SK-N-SH (cell line): ENCODE data around the gene RALBP1. TPM values are rescaled to one million over a fixed set of nuclear protein-coding genes. Genes with fewer than 3 reads are reported as not detected.

Experiments
- CTCF ChIA-PET: fragments of 300-600, 350-600 bp; formaldehyde crosslinking; extraction: SDS; loops from one replicate; lab custom pipeline; 2021; lab: Yijun Ruan, JAX
- POLR2A ChIA-PET: fragments of 350-600 bp; sonication (Branson Sonifier 250); formaldehyde crosslinking; extraction: SDS; loops from one replicate; lab custom pipeline; 2020; ENCODE audit warnings: antibody characterized with exemption, inconsistent platforms; lab: Yijun Ruan, JAX
- DNase-seq: peaks from one replicate; pipeline ENCODE4 v3.0.0; 2012
- H2AFZ ChIP-seq: fragments of 200-600 bp; sonication (generic); 2 replicates; pipeline ENCODE4 v1.8.1; 2016; ENCODE audit warnings: antibody characterized with exemption, mild to moderate bottlenecking, low read depth
- H3F3A ChIP-seq: fragments of 200-600 bp; sonication (generic); replicated peaks from 2 replicates; pipeline ENCODE3; 2016; ENCODE audit warnings: antibody characterized with exemption, mild to moderate bottlenecking; ENCODE audit not compliant: insufficient read depth
- H3K27ac ChIP-seq, 2 experiments: fragments of 200-500 bp in 1 of 2; fragments of 200-600 bp in 1 of 2; sonication (Bioruptor generic) in 1 of 2; sonication (generic), shearing (Covaris generic) in 1 of 2; 2 replicates each; pipeline versions ENCODE4 v1.5.1 to v1.6.1; 2014 to 2016; ENCODE audit warnings: low read depth in 2 of 2, inconsistent platforms in 1 of 2, low read length in 1 of 2, mild to moderate bottlenecking in 1 of 2, mixed read lengths in 1 of 2
- H3K27me3 ChIP-seq: fragments of 200-600 bp; sonication (generic), shearing (Covaris generic); 2 replicates; pipeline ENCODE4 v1.6.1; 2016; ENCODE audit warnings: mixed run types; ENCODE audit not compliant: insufficient read depth
- H3K36me3 ChIP-seq, 2 experiments: fragments of 200-500 bp in 1 of 2; fragments of 200-600 bp in 1 of 2; sonication (Bioruptor generic) in 1 of 2; sonication (generic) in 1 of 2; replicated peaks in 1 of 2; 2 replicates each; pipeline versions ENCODE3 to v1.5.1; 2014 to 2016; ENCODE audit warnings: low read length in 1 of 2, mild to moderate bottlenecking in 1 of 2; ENCODE audit not compliant: insufficient read depth in 2 of 2, control insufficient read depth in 1 of 2
- H3K4me1 ChIP-seq, 2 experiments: fragments of 200-500 bp in 1 of 2; fragments of 200-600 bp in 1 of 2; sonication (Bioruptor generic) in 1 of 2; sonication (generic), shearing (Covaris generic) in 1 of 2; 2 replicates each; pipeline versions ENCODE4 v1.5.1 to v1.6.1; 2014 to 2016; ENCODE audit warnings: low read depth in 1 of 2, low read length in 1 of 2, mixed run types in 1 of 2; ENCODE audit not compliant: insufficient read depth in 2 of 2, control insufficient read depth in 1 of 2
- H3K4me2 ChIP-seq: fragments of 200-600 bp; sonication (generic), shearing (Covaris generic); 2 replicates; pipeline ENCODE4 v1.6.1; 2017; ENCODE audit warnings: mixed run types
- H3K4me3 ChIP-seq, 2 experiments: fragments of 200-500 bp in 1 of 2; fragments of 200-600 bp in 1 of 2; sonication (Bioruptor generic) in 1 of 2; sonication (generic), shearing (Covaris generic) in 1 of 2; 2 replicates each; pipeline versions ENCODE4 v1.5.1 to v1.8.1; 2014 to 2016; ENCODE audit warnings: low read depth in 2 of 2, inconsistent platforms in 1 of 2, low read length in 1 of 2, mild to moderate bottlenecking in 1 of 2, mixed read lengths in 1 of 2, moderate library complexity in 1 of 2
- H3K79me2 ChIP-seq: fragments of 200-600 bp; sonication (generic); 2 replicates; pipeline ENCODE4 v1.8.1; 2017; ENCODE audit warnings: mild to moderate bottlenecking; ENCODE audit not compliant: insufficient read depth
- H3K9ac ChIP-seq: fragments of 200-600 bp; sonication (generic); 2 replicates; pipeline ENCODE4 v1.6.1; 2017; ENCODE audit warnings: mixed run types
- H3K9me2 ChIP-seq: fragments of 200-600 bp; sonication (generic); 2 replicates; pipeline ENCODE4 v1.6.1; 2017; ENCODE audit warnings: mixed run types
- H3K9me3 ChIP-seq: fragments of 200-600 bp; sonication (generic); 2 replicates; pipeline ENCODE4 v1.6.1; 2017; ENCODE audit warnings: mixed run types, mild to moderate bottlenecking, moderate library complexity
- H4K20me1 ChIP-seq: fragments of 200-600 bp; sonication (generic); 2 replicates; pipeline ENCODE4 v1.6.1; 2017; ENCODE audit warnings: mild to moderate bottlenecking, mixed run types; ENCODE audit not compliant: insufficient read depth
- EP300 ChIP-seq, 2 experiments: IDR thresholded peaks; 2 replicates each; pipeline versions ENCODE4 v1.4.0 to v1.6.1; 2012; ENCODE audit warnings: borderline replicate concordance in 1 of 2, low read depth in 1 of 2, low read length in 1 of 2
- FOSL2 ChIP-seq: IDR thresholded peaks from 2 replicates; pipeline ENCODE4 v1.4.0; 2012; ENCODE audit warnings: low read depth, mild to moderate bottlenecking, moderate library complexity, borderline replicate concordance
- FOXM1 ChIP-seq: IDR thresholded peaks from 2 replicates; pipeline ENCODE4 v1.4.0; 2012; ENCODE audit warnings: low read depth, mild to moderate bottlenecking
- IRF3 ChIP-seq: fragments of 150-350 bp; IDR thresholded peaks from 2 replicates; pipeline ENCODE4 v1.6.1; 2016; ENCODE audit warnings: mild to moderate bottlenecking, low read depth, low read length
- JUND ChIP-seq: IDR thresholded peaks from 2 replicates; pipeline ENCODE4 v1.4.0; 2012
- MEF2A ChIP-seq: IDR thresholded peaks from 2 replicates; pipeline ENCODE4 v1.4.0; 2012; ENCODE audit warnings: low read depth, borderline replicate concordance
- MXI1 ChIP-seq: IDR thresholded peaks from 2 replicates; pipeline ENCODE4 v1.6.1; 2012; ENCODE audit warnings: mild to moderate bottlenecking, low read depth, low read length, improper control_type of control experiment
- NFIC ChIP-seq: IDR thresholded peaks from 2 replicates; pipeline ENCODE4 v1.4.0; 2012; ENCODE audit warnings: borderline replicate concordance
- NRF1 ChIP-seq: IDR thresholded peaks from 2 replicates; pipeline ENCODE4 v1.6.1; 2012; ENCODE audit warnings: low read depth, mild to moderate bottlenecking, low read length
- POLR2AphosphoS5 ChIP-seq: IDR thresholded peaks from 2 replicates; pipeline ENCODE4 v1.6.1; 2012; ENCODE audit warnings: low read depth, low read length
- RCOR1 ChIP-seq: fragments of 150-350 bp; IDR thresholded peaks from 2 replicates; pipeline ENCODE4 v1.6.1; 2017; ENCODE audit warnings: antibody characterized with exemption, low read length
- RFX5 ChIP-seq: IDR thresholded peaks from 2 replicates; pipeline ENCODE4 v1.6.1; 2012; ENCODE audit warnings: mild to moderate bottlenecking, improper control_type of control experiment, low read length
- RXRA ChIP-seq: IDR thresholded peaks from 2 replicates; pipeline ENCODE4 v1.4.0; 2012; ENCODE audit warnings: low read depth, mild to moderate bottlenecking, borderline replicate concordance
- TCF12 ChIP-seq: IDR thresholded peaks from 2 replicates; pipeline ENCODE4 v1.4.0; 2012
- YY1 ChIP-seq: IDR thresholded peaks from 2 replicates; pipeline ENCODE4 v1.4.0; 2012; ENCODE audit warnings: low read depth, mild to moderate bottlenecking
- WGBS: methylation state at CpG from one replicate; pipeline ENCODE4 v1.1.6; 2017; ENCODE audit warnings: low lambda C conversion rate; 5-methylcytosine and 5-hydroxymethylcytosine counted together
- polyA plus RNA-seq, 3 experiments: library from polyadenylated mRNA; depleted of rRNA; stranded (reverse); fragments of >200 nt; gene quantifications; 2 replicates each; pipeline ENCODE4 v1.2.3, GENCODE V29; 2012
- TF ChIP-seq, protein P1 (sequence below): IDR thresholded peaks from 2 replicates; pipeline ENCODE4 v1.4.0; 2012; ENCODE audit warnings: low read depth, borderline replicate concordance
- TF ChIP-seq, protein P2 (sequence below): IDR thresholded peaks from 2 replicates; pipeline ENCODE4 v1.6.1; 2012; ENCODE audit warnings: mild to moderate bottlenecking, low read depth, low read length, moderate library complexity
- TF ChIP-seq, protein P3 (sequence below): IDR thresholded peaks from 2 replicates; pipeline ENCODE4; 2012

The RALBP1 gene
- polyA plus RNA-seq, 1 of the 3 experiments (the other 2 are of a cell fraction) = 43.8 TPM

GRCh38 chr18:9434122-9434701, 41.1 kb upstream of the RALBP1 start:
- H3K9me2 ChIP-seq = no peaks in the 10 kb centered on the region
- H3K27me3 ChIP-seq = no peaks in the 10 kb centered on the region
- ChIA-PET CTCF (no interaction called here), POLR2A (no interaction called here)
- WGBS = 81% methylated on average over 14 of the region's 18 CpGs
- no peak overlapping the region for H3K4me2 ChIP-seq
- DNase-seq = no peak
- no peak for TF ChIP-seq RXRA
- no peak for TF ChIP-seq RFX5
- TF ChIP-seq EP300 (IDR thresholded peaks at IDR 0.05; ENCODE audit: borderline replicate concordance in 1 of 2, low read depth in 1 of 2, low read length in 1 of 2) = no peak
- TF ChIP-seq, protein P1, sequence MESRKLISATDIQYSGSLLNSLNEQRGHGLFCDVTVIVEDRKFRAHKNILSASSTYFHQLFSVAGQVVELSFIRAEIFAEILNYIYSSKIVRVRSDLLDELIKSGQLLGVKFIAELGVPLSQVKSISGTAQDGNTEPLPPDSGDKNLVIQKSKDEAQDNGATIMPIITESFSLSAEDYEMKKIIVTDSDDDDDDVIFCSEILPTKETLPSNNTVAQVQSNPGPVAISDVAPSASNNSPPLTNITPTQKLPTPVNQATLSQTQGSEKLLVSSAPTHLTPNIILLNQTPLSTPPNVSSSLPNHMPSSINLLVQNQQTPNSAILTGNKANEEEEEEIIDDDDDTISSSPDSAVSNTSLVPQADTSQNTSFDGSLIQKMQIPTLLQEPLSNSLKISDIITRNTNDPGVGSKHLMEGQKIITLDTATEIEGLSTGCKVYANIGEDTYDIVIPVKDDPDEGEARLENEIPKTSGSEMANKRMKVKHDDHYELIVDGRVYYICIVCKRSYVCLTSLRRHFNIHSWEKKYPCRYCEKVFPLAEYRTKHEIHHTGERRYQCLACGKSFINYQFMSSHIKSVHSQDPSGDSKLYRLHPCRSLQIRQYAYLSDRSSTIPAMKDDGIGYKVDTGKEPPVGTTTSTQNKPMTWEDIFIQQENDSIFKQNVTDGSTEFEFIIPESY = no peak
- no peaks in the 10 kb centered on the region for H3K36me3 ChIP-seq
- H3K9me3 ChIP-seq = no peaks in the 10 kb centered on the region
- H4K20me1 ChIP-seq = no peaks in the 10 kb centered on the region
- no peaks in the 10 kb centered on the region for H3K79me2 ChIP-seq
- H3K27ac ChIP-seq = no peak overlapping the region
- no peaks in the 10 kb centered on the region; a peak in 1 of 4 replicates for H3K4me1 ChIP-seq
- H2AFZ ChIP-seq = no peak overlapping the region
- no peak overlapping the region for H3K9ac ChIP-seq
- no peak overlapping the region for H3K4me3 ChIP-seq
- H3F3A ChIP-seq = no peaks in the 10 kb centered on the region

GRCh38 chr18:9435041-9435440, 40.3 kb upstream of the RALBP1 start:
- Histone ChIP-seq H3K4me1 (no peaks in the 10 kb centered on the region; a peak in 1 of 4 replicates), H3K9me2 (no peaks in the 10 kb centered on the region), H2AFZ (no peak overlapping the region), H4K20me1 (no peaks in the 10 kb centered on the region), H3K27me3 (no peaks in the 10 kb centered on the region), H3K4me2 (no peak overlapping the region), H3F3A (no peaks in the 10 kb centered on the region), H3K79me2 (no peaks in the 10 kb centered on the region), H3K27ac (no peak overlapping the region), H3K36me3 (no peaks in the 10 kb centered on the region), H3K9me3 (no peaks in the 10 kb centered on the region), H3K9ac (no peak overlapping the region), H3K4me3 (no peak overlapping the region)
- ChIA-PET POLR2A (no interaction called here), CTCF (no interaction called here)
- WGBS = 90% methylated on average over 17 of the region's 17 CpGs
- DNase-seq = no peak
- TF ChIP-seq RFX5 (no peak), JUND (no peak), MEF2A (no peak), TCF12 (no peak), POLR2AphosphoS5 (no peak), IRF3 (no peak), FOSL2 (no peak), EP300 (IDR thresholded peaks at IDR 0.05; ENCODE audit: borderline replicate concordance in 1 of 2, low read depth in 1 of 2, low read length in 1 of 2) (no peak), YY1 (no peak), MXI1 (no peak), NRF1 (no peak), RCOR1 (no peak), FOXM1 (no peak), NFIC (no peak)
- TF ChIP-seq, protein P2, sequence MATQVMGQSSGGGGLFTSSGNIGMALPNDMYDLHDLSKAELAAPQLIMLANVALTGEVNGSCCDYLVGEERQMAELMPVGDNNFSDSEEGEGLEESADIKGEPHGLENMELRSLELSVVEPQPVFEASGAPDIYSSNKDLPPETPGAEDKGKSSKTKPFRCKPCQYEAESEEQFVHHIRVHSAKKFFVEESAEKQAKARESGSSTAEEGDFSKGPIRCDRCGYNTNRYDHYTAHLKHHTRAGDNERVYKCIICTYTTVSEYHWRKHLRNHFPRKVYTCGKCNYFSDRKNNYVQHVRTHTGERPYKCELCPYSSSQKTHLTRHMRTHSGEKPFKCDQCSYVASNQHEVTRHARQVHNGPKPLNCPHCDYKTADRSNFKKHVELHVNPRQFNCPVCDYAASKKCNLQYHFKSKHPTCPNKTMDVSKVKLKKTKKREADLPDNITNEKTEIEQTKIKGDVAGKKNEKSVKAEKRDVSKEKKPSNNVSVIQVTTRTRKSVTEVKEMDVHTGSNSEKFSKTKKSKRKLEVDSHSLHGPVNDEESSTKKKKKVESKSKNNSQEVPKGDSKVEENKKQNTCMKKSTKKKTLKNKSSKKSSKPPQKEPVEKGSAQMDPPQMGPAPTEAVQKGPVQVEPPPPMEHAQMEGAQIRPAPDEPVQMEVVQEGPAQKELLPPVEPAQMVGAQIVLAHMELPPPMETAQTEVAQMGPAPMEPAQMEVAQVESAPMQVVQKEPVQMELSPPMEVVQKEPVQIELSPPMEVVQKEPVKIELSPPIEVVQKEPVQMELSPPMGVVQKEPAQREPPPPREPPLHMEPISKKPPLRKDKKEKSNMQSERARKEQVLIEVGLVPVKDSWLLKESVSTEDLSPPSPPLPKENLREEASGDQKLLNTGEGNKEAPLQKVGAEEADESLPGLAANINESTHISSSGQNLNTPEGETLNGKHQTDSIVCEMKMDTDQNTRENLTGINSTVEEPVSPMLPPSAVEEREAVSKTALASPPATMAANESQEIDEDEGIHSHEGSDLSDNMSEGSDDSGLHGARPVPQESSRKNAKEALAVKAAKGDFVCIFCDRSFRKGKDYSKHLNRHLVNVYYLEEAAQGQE = no peak
- TF ChIP-seq, protein P3, sequence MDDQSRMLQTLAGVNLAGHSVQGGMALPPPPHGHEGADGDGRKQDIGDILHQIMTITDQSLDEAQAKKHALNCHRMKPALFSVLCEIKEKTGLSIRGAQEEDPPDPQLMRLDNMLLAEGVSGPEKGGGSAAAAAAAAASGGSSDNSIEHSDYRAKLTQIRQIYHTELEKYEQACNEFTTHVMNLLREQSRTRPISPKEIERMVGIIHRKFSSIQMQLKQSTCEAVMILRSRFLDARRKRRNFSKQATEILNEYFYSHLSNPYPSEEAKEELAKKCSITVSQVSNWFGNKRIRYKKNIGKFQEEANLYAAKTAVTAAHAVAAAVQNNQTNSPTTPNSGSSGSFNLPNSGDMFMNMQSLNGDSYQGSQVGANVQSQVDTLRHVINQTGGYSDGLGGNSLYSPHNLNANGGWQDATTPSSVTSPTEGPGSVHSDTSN = no peak
- TF ChIP-seq, protein P1 = no peak
